Stomach smooth muscle (tissue), 2 donors: ENCODE measurements around the gene STKLD1.

Experiments
- H3K27ac ChIP-seq: one replicate; pipeline ENCODE4 v1.7.0; 2013; ENCODE audit warnings: mild to moderate bottlenecking, low read length, inconsistent platforms
- H3K27me3 ChIP-seq, 2 donors: one replicate each; pipeline ENCODE4 v1.7.0; 2013; ENCODE audit warnings: low read length in 2 of 2; ENCODE audit not compliant: insufficient read depth in 2 of 2, control insufficient read depth in 1 of 2
- H3K36me3 ChIP-seq, 2 donors: one replicate each; pipeline ENCODE4 v1.7.0; 2013; ENCODE audit warnings: low read length in 2 of 2; ENCODE audit not compliant: control insufficient read depth in 2 of 2, insufficient read depth in 2 of 2
- H3K4me1 ChIP-seq: one replicate; pipeline ENCODE4 v1.7.0; 2013; ENCODE audit warnings: low read length; ENCODE audit not compliant: control insufficient read depth, insufficient read depth
- H3K4me3 ChIP-seq, 2 donors: one replicate each; pipeline ENCODE4 v1.7.0; 2013; ENCODE audit warnings: low read length in 2 of 2
- H3K9ac ChIP-seq, 2 donors: one replicate each; pipeline ENCODE4 v1.7.0; 2013; ENCODE audit warnings: low read length in 2 of 2, mild to moderate bottlenecking in 1 of 2
- H3K9me3 ChIP-seq, 2 donors: one replicate each; pipeline ENCODE4 v1.7.0; 2013; ENCODE audit warnings: low read length in 2 of 2; ENCODE audit not compliant: control insufficient read depth in 2 of 2
- donor health status: healthy.
- donor health status: Pancreatic carcinoma.

The STKLD1 gene

GRCh38 chr9:133353548-133353947, 22.6 kb upstream of the STKLD1 start:
- Histone ChIP-seq H3K4me3 (no peak overlapping the region), H3K9me3 (no peaks in the 10 kb centered on the region), H3K36me3 (peaks cover 37% of the 10 kb centered on the region in 2 donors), H3K27ac (no peak overlapping the region), H3K27me3 (no peaks in the 10 kb centered on the region), H3K4me1 (peaks cover 41% of the 10 kb centered on the region), H3K9ac (no peak overlapping the region)

- no peaks in the 10 kb centered on the region for H3K9me3 ChIP-seq
- no peak overlapping the region for H3K27ac ChIP-seq
- peaks cover 30% of the 10 kb centered on the region for H3K4me1 ChIP-seq
- peak overlapping the region in 1 of 2 donors; percentile 3 for H3K4me3 ChIP-seq
- H3K9ac ChIP-seq, result no peak overlapping the region
- peaks cover 30 to 35% of the 10 kb centered on the region in 2 donors for H3K36me3 ChIP-seq
- H3K27me3 ChIP-seq, result no peaks in the 10 kb centered on the region
Observed at GRCh38 chr9:133354766-133355165, 21.4 kb upstream of the STKLD1 start.

GRCh38 chr9:133355881-133356357, 20.2 kb upstream of the STKLD1 start:
- Histone ChIP-seq H3K4me1 (peaks cover 30% of the 10 kb centered on the region), H3K4me3 (peak overlapping the region; percentile 75 to 85), H3K36me3 (peaks cover 23 to 33% of the 10 kb centered on the region in 2 donors), H3K9ac (peak overlapping the region; percentile 64 to 82), H3K9me3 (no peaks in the 10 kb centered on the region), H3K27ac (peak overlapping the region; percentile 18), H3K27me3 (no peaks in the 10 kb centered on the region)

GRCh38 chr9:133356391-133357091, 19.6 kb upstream of the STKLD1 start, which contains the start of the genes SURF1 and SURF2:
Gene SURF1 (minus strand): TSS chr9:133356487. CDS start chr9:133356453, 34 bp downstream.
Gene SURF2 (plus strand): TSS chr9:133356550. CDS start chr9:133356593, 43 bp downstream.
- peaks cover 30% of the 10 kb centered on the region for H3K4me1 ChIP-seq
- H3K27ac ChIP-seq, result peak within 1 kb of the TSS; percentile 46
- peak within 1 kb of the TSS; percentile 75 to 85 for H3K4me3 ChIP-seq
- H3K9me3 ChIP-seq, result no peaks in the 10 kb centered on the region
- H3K36me3 ChIP-seq, result peaks cover 24 to 31% of the 10 kb centered on the region in 2 donors
- no peaks in the 10 kb centered on the region for H3K27me3 ChIP-seq
- peak within 1 kb of the TSS; percentile 64 to 82 for H3K9ac ChIP-seq

GRCh38 chr9:133357656-133358055, 18.5 kb upstream of the STKLD1 start:
- H3K27me3 ChIP-seq, result no peaks in the 10 kb centered on the region
- peaks cover 26% of the 10 kb centered on the region for H3K4me1 ChIP-seq
- no peak overlapping the region for H3K9ac ChIP-seq
- H3K9me3 ChIP-seq, result no peaks in the 10 kb centered on the region
- no peak overlapping the region for H3K27ac ChIP-seq
- H3K36me3 ChIP-seq, result peaks cover 21 to 29% of the 10 kb centered on the region in 2 donors
- peak overlapping the region; percentile 8 to 85 for H3K4me3 ChIP-seq

- Histone ChIP-seq H3K27me3 (no peaks in the 10 kb centered on the region), H3K4me3 (no peak overlapping the region), H3K9me3 (no peaks in the 10 kb centered on the region), H3K4me1 (peaks cover 26% of the 10 kb centered on the region), H3K27ac (no peak overlapping the region), H3K36me3 (peaks cover 31 to 39% of the 10 kb centered on the region in 2 donors), H3K9ac (no peak overlapping the region)
Observed at GRCh38 chr9:133359399-133360175, 16.6 kb upstream of the STKLD1 start.

GRCh38 chr9:133360400-133361393, 15.5 kb upstream of the STKLD1 start:
- Histone ChIP-seq H3K4me3 (no peak overlapping the region), H3K27ac (no peak overlapping the region), H3K27me3 (no peaks in the 10 kb centered on the region), H3K9ac (no peak overlapping the region), H3K9me3 (no peaks in the 10 kb centered on the region), H3K36me3 (peaks cover 42 to 48% of the 10 kb centered on the region in 2 donors), H3K4me1 (peaks cover 18% of the 10 kb centered on the region)

GRCh38 chr9:133361507-133362092, 14.6 kb upstream of the STKLD1 start:
- no peak overlapping the region for H3K27ac ChIP-seq
- H3K9ac ChIP-seq, result no peak overlapping the region
- H3K27me3 ChIP-seq, result no peaks in the 10 kb centered on the region
- no peaks in the 10 kb centered on the region for H3K9me3 ChIP-seq
- peaks cover 15% of the 10 kb centered on the region for H3K4me1 ChIP-seq
- H3K4me3 ChIP-seq, result no peak overlapping the region
- H3K36me3 ChIP-seq, result peaks cover 49 to 57% of the 10 kb centered on the region in 2 donors

GRCh38 chr9:133362359-133363044, 13.7 kb upstream of the STKLD1 start:
- Histone ChIP-seq H3K27ac (no peak overlapping the region), H3K4me3 (no peak overlapping the region), H3K36me3 (peaks cover 54 to 65% of the 10 kb centered on the region in 2 donors), H3K9ac (no peak overlapping the region), H3K27me3 (no peaks in the 10 kb centered on the region), H3K9me3 (no peaks in the 10 kb centered on the region), H3K4me1 (peaks cover 8% of the 10 kb centered on the region)
